ENCODE data around the gene CEACAM7.

DNA sequence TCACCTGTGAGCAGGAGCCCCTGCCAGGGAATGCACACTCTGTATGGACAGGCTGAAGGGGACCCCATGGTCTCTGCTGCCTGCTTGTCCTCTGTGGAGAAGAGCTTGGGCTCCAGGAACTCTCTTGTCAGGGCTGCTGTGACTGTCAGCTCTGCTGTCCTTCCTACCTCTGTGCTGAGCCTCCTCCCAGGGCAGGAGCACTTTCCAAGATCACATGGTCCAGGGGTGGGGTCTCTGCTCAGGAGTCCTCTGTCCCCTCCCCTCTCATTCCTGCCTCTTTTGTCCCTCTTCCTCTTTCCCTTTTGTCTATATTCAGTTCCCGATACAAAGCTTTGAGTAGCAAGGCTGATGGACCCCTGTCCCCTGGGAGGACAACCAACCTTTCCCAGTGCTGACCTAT lies at the start of gene CEACAM7:
- TF ChIP-seq, protein P1, sequence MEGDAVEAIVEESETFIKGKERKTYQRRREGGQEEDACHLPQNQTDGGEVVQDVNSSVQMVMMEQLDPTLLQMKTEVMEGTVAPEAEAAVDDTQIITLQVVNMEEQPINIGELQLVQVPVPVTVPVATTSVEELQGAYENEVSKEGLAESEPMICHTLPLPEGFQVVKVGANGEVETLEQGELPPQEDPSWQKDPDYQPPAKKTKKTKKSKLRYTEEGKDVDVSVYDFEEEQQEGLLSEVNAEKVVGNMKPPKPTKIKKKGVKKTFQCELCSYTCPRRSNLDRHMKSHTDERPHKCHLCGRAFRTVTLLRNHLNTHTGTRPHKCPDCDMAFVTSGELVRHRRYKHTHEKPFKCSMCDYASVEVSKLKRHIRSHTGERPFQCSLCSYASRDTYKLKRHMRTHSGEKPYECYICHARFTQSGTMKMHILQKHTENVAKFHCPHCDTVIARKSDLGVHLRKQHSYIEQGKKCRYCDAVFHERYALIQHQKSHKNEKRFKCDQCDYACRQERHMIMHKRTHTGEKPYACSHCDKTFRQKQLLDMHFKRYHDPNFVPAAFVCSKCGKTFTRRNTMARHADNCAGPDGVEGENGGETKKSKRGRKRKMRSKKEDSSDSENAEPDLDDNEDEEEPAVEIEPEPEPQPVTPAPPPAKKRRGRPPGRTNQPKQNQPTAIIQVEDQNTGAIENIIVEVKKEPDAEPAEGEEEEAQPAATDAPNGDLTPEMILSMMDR (IDR thresholded peaks at IDR 0.05; ENCODE audit: insufficient read depth, low read depth, low read length) = no peak
- TF ChIP-seq EZH2 (IDR thresholded peaks at IDR 0.05; ENCODE audit: insufficient read depth, low read length) = no peak
